ENCODE data around the gene HES7. TPM values are rescaled to one million over a fixed set of nuclear protein-coding genes. Genes with fewer than 3 reads are reported as not detected.

HES7 gene
- total and polyA plus RNA-seq, 9 of the 15 experiments (the other 6 are each of a cell fraction or from before 2014, with no cell fraction given), result 0.03 to 1.7 (median 0.14) TPM; not detected in 1

GRCh38 chr17:8079291-8080207, 44.4 kb downstream of the HES7 start:
- ChIA-PET CTCF (ENCODE audit: low intra/inter-chr PET ratio) (interaction anchor here (0.6 to 2.4 kb wide), 7 partner anchors 17 to 1173 kb away, joined by 3 to 24 read pairs (median 4); partner anchors contain the start of gene ALOXE3), POLR2A (no interaction called here)
- Histone ChIP-seq H3K4me2 (ENCODE audit: insufficient read depth, low read length) (peak overlapping the region; percentile 72), H4K20me1 (replicated peaks; ENCODE audit: control insufficient read depth, insufficient read depth, low read length) (no peaks in the 10 kb centered on the region), H3K4me3 (peak overlapping the region; percentile 12; the same call in 1 of the 2 replicates), H3K27ac (ENCODE audit: extremely low read depth, low read depth, low read length) (no peak overlapping the region), H3K9me1 (ENCODE audit: control insufficient read depth, insufficient read depth, low read length) (no peaks in the 10 kb centered on the region), H3K9ac (ENCODE audit: insufficient read depth in 1 of 2, low read depth in 2 of 2, low read length in 2 of 2) (peak overlapping the region in 1 of 2 experiments; percentile 87; a peak in 2 of 4 replicates), H3K4me1 (replicated peaks in 1 of 2; ENCODE audit: control insufficient read depth in 2 of 2, insufficient read depth in 2 of 2, low read length in 2 of 2) (peaks cover 10 to 22% of the 10 kb centered on the region in 2 experiments; a peak in 4 of 5 replicates), H2AFZ (ENCODE audit: low read depth, low read length) (peak overlapping the region; percentile 80), H3K9me3 (replicated peaks; ENCODE audit: control insufficient read depth, insufficient read depth, low read depth, low read length) (no peaks in the 10 kb centered on the region), H3K27me3 (ENCODE audit: control insufficient read depth in 2 of 2, insufficient read depth in 2 of 2, low read length in 2 of 2) (peaks cover 0 to 8% of the 10 kb centered on the region in 2 experiments; a peak in 3 of 5 replicates), H3K79me2 (ENCODE audit: control insufficient read depth, insufficient read depth, low read length) (no peaks in the 10 kb centered on the region), H3K36me3 (ENCODE audit: control insufficient read depth, insufficient read depth, low read length) (no peaks in the 10 kb centered on the region)
- 35% methylated on average over 33 of the region's 87 CpGs for WGBS (ENCODE audit: insufficient coverage, low coverage, missing lambda C conversion rate)
- in situ Hi-C loops (cut with MboI), result loop anchor here (5.0 kb wide), 1 partner anchor 33 kb away; no protein-coding TSS in a partner anchor
- FAIRE-seq, result no peak
- BruUV-seq (replicated peaks), result no TSS peak
- peak; percentile 74 to 77 (median 76) for DNase-seq (ENCODE audit: extremely low read depth in 1 of 4, low spot score in 3 of 4)
- peak; percentile 96 for ATAC-seq
- intact Hi-C loops (cut with micrococcal nuclease), result loop anchor here (2.0 kb wide), 1 partner anchor 39 kb away; the partner anchor contains the start of gene ALOXE3
- TF ChIP-seq PHF21A (IDR thresholded peaks at IDR 0.05; ENCODE audit: borderline replicate concordance, low read depth) (no peak), KAT8 (IDR thresholded peaks at IDR 0.05; ENCODE audit: low read depth) (no peak), E2F3 (CRISPR knock-in tag; IDR thresholded peaks at IDR 0.05) (no peak), SLC30A9 (CRISPR knock-in tag; IDR thresholded peaks at IDR 0.05) (no peak), OTX1 (CRISPR knock-in tag; IDR thresholded peaks at IDR 0.05) (no peak), YY1 (IDR thresholded peaks at IDR 0.05; ENCODE audit: borderline replicate concordance in 1 of 3, control insufficient read depth in 1 of 3, extremely low read depth in 1 of 3, insufficient read depth in 3 of 3, insufficient read length in 1 of 3, insufficient replicate concordance in 2 of 3, low read depth in 1 of 3, low read length in 2 of 3) (peak in 1 of 3 experiments; percentile 13), ZFX (CRISPR knock-in tag; IDR thresholded peaks at IDR 0.05) (no peak; the same call in 1 of the 2 replicates), ZFP91 (CRISPR knock-in tag; IDR thresholded peaks at IDR 0.05) (no peak), ZNF778 (CRISPR knock-in tag; IDR thresholded peaks at IDR 0.05) (no peak), ATF4 (CRISPR knock-in tag; IDR thresholded peaks at IDR 0.05) (no peak), ZNF12 (CRISPR knock-in tag; IDR thresholded peaks at IDR 0.05) (no peak), SRSF1 (IDR thresholded peaks at IDR 0.05; ENCODE audit: low read depth, low read length) (no peak), ADNP (tag; IDR thresholded peaks at IDR 0.05) (no peak), ZNF57 (CRISPR knock-in tag; IDR thresholded peaks at IDR 0.05) (no peak), BHLHE40 (IDR thresholded peaks at IDR 0.05; ENCODE audit: low read length) (no peak), ZBTB49 (CRISPR knock-in tag; IDR thresholded peaks at IDR 0.05; ENCODE audit: borderline replicate concordance) (no peak)

All from K562 (cell line).